Left colon (tissue), 2 donors: Measurements from ENCODE around the gene SMIM11. TPM values are rescaled to one million over a fixed set of nuclear protein-coding genes. Genes with fewer than 3 reads are reported as not detected.
A peak's percentile ranks its signal among the peaks of the same experiment; 100 is the strongest.
"Not testable (repeated sequence)": the region's sequence is repeated elsewhere in the genome, so short reads cannot be mapped to it uniquely, and the experiment has no call there.

Experiments used
- ATAC-seq: fragments of 200-7000 bp; cut with Tn5 transposase; one replicate; pipeline ENCODE4 v1.9.1; 2020; ENCODE audit warnings: mild to moderate bottlenecking, moderate library complexity
- DNase-seq, 2 donors: peaks; one replicate each; pipeline ENCODE4 v3.0.0-alpha.2; 2020
- intact Hi-C, 2 donors: fragments of 100-400 bp; cut with DNase I in 1 of 2; cut with micrococcal nuclease in 1 of 2; formaldehyde crosslinking; loops; one replicate each; pipeline versions ENCODE4 v1.11.2 to v1.14.0; 2022; cut with DNase I, micrococcal nuclease
- total RNA-seq, 2 donors: library from RNA; stranded (reverse); fragmentation: NEBNext Ultra II Directional; extraction: Animal tissue kit (Norgen Biotek cat#: 25700); gene quantifications; one replicate each; pipeline ENCODE4 v1.2.1, GENCODE V29; 2021
- donor health status: DM: no; HTN: no; CAD: no.
- donor health status: DM: yes; HTN: yes; CAD: no.

SMIM11 gene
- total RNA-seq, 2 donors from 2014 or later = 1.9 to 2.4 TPM

GRCh38 chr21:34351786-34352241 is 23.5 kb upstream of the SMIM11 start:
- ATAC-seq = peak; percentile 99
- DNase-seq = peak; percentile 41 to 45
- intact Hi-C loops = no loop called here

GRCh38 chr21:34352556-34352955 is 22.8 kb upstream of the SMIM11 start:
- intact Hi-C loops = no loop called here

GRCh38 chr21:34353182-34353581 is 22.1 kb upstream of the SMIM11 start:
- ATAC-seq (no peak), DNase-seq (no peak)
- intact Hi-C loops = no loop called here

More at GRCh38 chr21:34352556-34352955, 22.8 kb upstream of the SMIM11 start:
- ATAC-seq = no peak
- no peak for DNase-seq

GRCh38 chr21:34354836-34355235 is 20.5 kb upstream of the SMIM11 start:
- intact Hi-C loops = no loop called here
- DNase-seq (no peak), ATAC-seq (no peak)

GRCh38 chr21:34355570-34355969 is 19.7 kb upstream of the SMIM11 start:
- DNase-seq = no peak
- intact Hi-C loops = no loop called here
- no peak for ATAC-seq

- DNase-seq (no peak), ATAC-seq (no peak)
- intact Hi-C loops = no loop called here
Measured at GRCh38 chr21:34357889-34358288, 17.4 kb upstream of the SMIM11 start.

GRCh38 chr21:34358866-34359265 is 16.4 kb upstream of the SMIM11 start:
- DNase-seq (no peak), ATAC-seq (no peak)
- intact Hi-C loops = no loop called here

- ATAC-seq (no peak), DNase-seq (no peak)
- intact Hi-C loops = no loop called here
Measured at GRCh38 chr21:34360488-34361241, 14.6 kb upstream of the SMIM11 start.

- DNase-seq = no peak
- ATAC-seq = no peak
- intact Hi-C loops = no loop called here
Measured at GRCh38 chr21:34362136-34362444, 13.2 kb upstream of the SMIM11 start.

- ATAC-seq = no peak
- no peak for DNase-seq
- intact Hi-C loops = no loop called here
Measured at GRCh38 chr21:34362670-34363069, 12.6 kb upstream of the SMIM11 start.

- ATAC-seq = peak; percentile 69
- intact Hi-C loops = no loop called here
- DNase-seq = no peak
Measured at GRCh38 chr21:34363733-34364132, 11.6 kb upstream of the SMIM11 start, which contains the start of gene KCNE2. Gene KCNE2 (plus strand): TSS chr21:34364006. CDS start chr21:34370479, 6,473 bp downstream.

- intact Hi-C loops = no loop called here
Measured at GRCh38 chr21:34364921-34365320, 10.4 kb upstream of the SMIM11 start.

GRCh38 chr21:34365809-34366208 is 9.5 kb upstream of the SMIM11 start:
- intact Hi-C loops = no loop called here
- ATAC-seq = no peak
- DNase-seq = no peak

More at GRCh38 chr21:34364921-34365320, 10.4 kb upstream of the SMIM11 start:
- ATAC-seq (no peak), DNase-seq (no peak)

GRCh38 chr21:34367320-34367935 is 7.9 kb upstream of the SMIM11 start:
- DNase-seq = peak in 1 of 2 donors; percentile 37
- ATAC-seq = peak; percentile 73
- intact Hi-C loops = no loop called here

GRCh38 chr21:34369741-34370140 is 5.6 kb upstream of the SMIM11 start:
- intact Hi-C loops = no loop called here
- no peak for ATAC-seq
- DNase-seq = no peak

GRCh38 chr21:34372321-34372720 is 3.0 kb upstream of the SMIM11 start:
- no peak for ATAC-seq
- intact Hi-C loops = no loop called here
- DNase-seq = no peak

GRCh38 chr21:34374462-34374861 is 845 bp upstream of the SMIM11 start:
- ATAC-seq, intact Hi-C loops, DNase-seq: not testable (repeated sequence)

GRCh38 chr21:34375619-34375972 is 289 bp downstream of the SMIM11 start:
- ATAC-seq = peak; percentile 74
- intact Hi-C loops, DNase-seq: not testable (repeated sequence)

GRCh38 chr21:34383138-34383537 is 7.8 kb downstream of the SMIM11 start:
- DNase-seq, intact Hi-C loops, ATAC-seq: not testable (repeated sequence)

- intact Hi-C loops, DNase-seq, ATAC-seq: not testable (repeated sequence)
Measured at GRCh38 chr21:34383724-34384415, 8.6 kb downstream of the SMIM11 start.
